Measurements from ENCODE around the gene RUNX2. TPM values are rescaled to one million over a fixed set of nuclear protein-coding genes. Genes with fewer than 3 reads are reported as not detected.
A peak's percentile ranks its signal among the peaks of the same experiment; 100 is the strongest.

Gene RUNX2
- total RNA-seq, 2 experiments from 2014 or later = 8.0 to 9.3 TPM

- ChIA-PET POLR2A (interaction anchor here (1.1 to 2.2 kb wide), 2 partner anchors 45 to 162 kb away, joined by 4 to 20 read pairs; no protein-coding TSS in a partner anchor), CTCF (interaction anchor here (1.0 kb wide), 1 partner anchor 22 kb away, joined by 3 read pairs; no protein-coding TSS in a partner anchor)
- ATAC-seq (no peak), DNase-seq (no peak)
- intact Hi-C loops (cut with micrococcal nuclease) = loop anchor here (10.0 kb wide), 1 partner anchor 212 kb away; no protein-coding TSS in a partner anchor
- Mint-ChIP-seq H3K27ac (peak overlapping the region; percentile 99), H3K9me3 (no peaks in the 10 kb centered on the region), H3K36me3 (ENCODE audit: low read depth) (peaks cover 7% of the 10 kb centered on the region), H3K4me3 (peak overlapping the region; percentile 96), H3K27me3 (no peaks in the 10 kb centered on the region), H3K4me1 (ENCODE audit: low read depth) (peaks cover 28% of the 10 kb centered on the region)
- TF ChIP-seq, protein P1, sequence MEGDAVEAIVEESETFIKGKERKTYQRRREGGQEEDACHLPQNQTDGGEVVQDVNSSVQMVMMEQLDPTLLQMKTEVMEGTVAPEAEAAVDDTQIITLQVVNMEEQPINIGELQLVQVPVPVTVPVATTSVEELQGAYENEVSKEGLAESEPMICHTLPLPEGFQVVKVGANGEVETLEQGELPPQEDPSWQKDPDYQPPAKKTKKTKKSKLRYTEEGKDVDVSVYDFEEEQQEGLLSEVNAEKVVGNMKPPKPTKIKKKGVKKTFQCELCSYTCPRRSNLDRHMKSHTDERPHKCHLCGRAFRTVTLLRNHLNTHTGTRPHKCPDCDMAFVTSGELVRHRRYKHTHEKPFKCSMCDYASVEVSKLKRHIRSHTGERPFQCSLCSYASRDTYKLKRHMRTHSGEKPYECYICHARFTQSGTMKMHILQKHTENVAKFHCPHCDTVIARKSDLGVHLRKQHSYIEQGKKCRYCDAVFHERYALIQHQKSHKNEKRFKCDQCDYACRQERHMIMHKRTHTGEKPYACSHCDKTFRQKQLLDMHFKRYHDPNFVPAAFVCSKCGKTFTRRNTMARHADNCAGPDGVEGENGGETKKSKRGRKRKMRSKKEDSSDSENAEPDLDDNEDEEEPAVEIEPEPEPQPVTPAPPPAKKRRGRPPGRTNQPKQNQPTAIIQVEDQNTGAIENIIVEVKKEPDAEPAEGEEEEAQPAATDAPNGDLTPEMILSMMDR (IDR thresholded peaks at IDR 0.05) = no peak
Observed at GRCh38 chr6:45376310-45377042, 48.3 kb downstream of the RUNX2 start.

DNA sequence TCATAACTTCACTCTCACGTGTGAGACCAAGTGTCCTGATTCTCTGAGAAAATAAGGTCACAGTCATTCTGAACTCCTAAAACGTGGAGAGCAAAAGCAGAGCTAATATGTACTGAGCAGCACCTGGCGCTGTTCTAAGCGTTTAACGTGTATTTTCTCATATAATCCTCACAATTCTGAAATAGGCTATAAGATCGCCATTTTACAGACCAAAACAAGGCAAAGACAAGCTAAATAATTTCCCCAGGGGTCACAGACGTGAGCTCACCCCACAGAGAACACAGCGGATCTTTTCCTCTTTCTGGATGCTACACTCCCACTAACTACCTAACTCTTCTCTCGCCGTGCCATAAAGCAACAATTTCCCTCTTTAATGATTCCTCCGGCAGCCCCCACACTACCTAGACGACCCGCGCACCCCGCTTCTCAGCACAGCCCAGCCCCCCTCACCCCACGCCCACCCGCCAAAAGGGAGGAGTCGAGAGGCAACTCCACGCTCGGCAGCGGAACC is 49.0 kb downstream of the RUNX2 start:
- ATAC-seq (no peak), DNase-seq (no peak)
- H3K36me3 Mint-ChIP-seq (ENCODE audit: low read depth) = peaks cover 7% of the 10 kb centered on the region
- H3K27me3 Mint-ChIP-seq = no peaks in the 10 kb centered on the region
- intact Hi-C loops (cut with micrococcal nuclease) = loop anchor here (10.0 kb wide), 1 partner anchor 212 kb away; no protein-coding TSS in a partner anchor
- H3K4me3 Mint-ChIP-seq = peak overlapping the region; percentile 96
- TF ChIP-seq, protein P1 (IDR thresholded peaks at IDR 0.05) = no peak
- peaks cover 22% of the 10 kb centered on the region for H3K4me1 Mint-ChIP-seq (ENCODE audit: low read depth)
- ChIA-PET CTCF (interaction anchor here (1.0 kb wide), 1 partner anchor 22 kb away, joined by 3 read pairs; no protein-coding TSS in a partner anchor), POLR2A (interaction anchor here (0.7 to 2.2 kb wide), 3 partner anchors 13 to 162 kb away, joined by 4 to 20 read pairs (median 5); no protein-coding TSS in a partner anchor)
- peak overlapping the region; percentile 99 for H3K27ac Mint-ChIP-seq
- H3K9me3 Mint-ChIP-seq = no peaks in the 10 kb centered on the region

DNA sequence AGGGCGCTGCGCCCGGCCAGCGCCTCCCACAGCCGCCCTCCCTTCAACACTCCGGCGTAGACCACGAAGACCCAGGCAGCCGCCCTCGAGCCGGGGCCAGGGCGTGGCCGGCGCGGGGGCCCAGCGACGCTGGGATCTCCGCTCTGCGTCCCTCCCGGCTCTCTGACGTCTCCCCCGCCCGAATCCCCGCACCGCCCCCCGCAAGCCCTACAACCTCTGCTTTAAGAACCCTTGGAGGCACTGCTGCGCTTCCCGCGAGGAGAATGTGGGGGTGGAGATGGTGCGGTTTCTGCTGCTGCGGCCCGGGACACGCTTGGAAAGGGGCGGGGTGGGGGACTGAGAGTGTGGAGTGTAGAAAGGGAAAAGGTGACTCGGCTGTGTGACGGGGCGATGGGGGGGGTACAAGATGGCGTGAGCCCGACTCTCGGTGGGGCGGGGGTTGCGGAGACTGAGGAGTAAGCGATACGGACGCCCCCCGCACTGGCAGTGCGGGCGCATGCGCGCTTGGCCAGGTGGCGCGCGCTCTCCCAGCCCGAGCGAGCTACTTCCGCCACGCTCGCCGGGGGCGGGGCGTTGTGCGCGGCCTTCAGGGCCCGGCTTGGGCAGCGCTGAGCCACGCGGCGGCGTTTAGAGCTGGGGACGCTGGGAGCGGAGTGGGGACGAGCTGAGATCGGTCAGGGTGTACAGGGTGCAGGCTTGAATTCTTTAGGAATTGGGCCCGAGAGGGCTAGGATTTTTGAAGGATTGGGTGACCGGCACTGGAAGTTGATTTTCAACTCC is 49.6 kb downstream of the RUNX2 start, which contains the start of gene SUPT3H:
Gene SUPT3H (minus strand): TSS at position 381 of the 780 bp plus-strand sequence.
- Mint-ChIP-seq H3K4me1 (ENCODE audit: low read depth) (peaks cover 18% of the 10 kb centered on the region), H3K9me3 (no peaks in the 10 kb centered on the region), H3K27me3 (no peaks in the 10 kb centered on the region), H3K36me3 (ENCODE audit: low read depth) (peaks cover 7% of the 10 kb centered on the region), H3K27ac (peak within 1 kb of the TSS; percentile 99), H3K4me3 (peak within 1 kb of the TSS; percentile 96)
- ChIA-PET CTCF (interaction anchor here (1.1 to 1.4 kb wide), 6 partner anchors 10 to 636 kb away, joined by 3 to 5 read pairs (median 4); no protein-coding TSS in a partner anchor), POLR2A (interaction anchor here (0.6 to 2.2 kb wide), 22 partner anchors 10 to 722 kb away, joined by 3 to 20 read pairs (median 4); no protein-coding TSS in a partner anchor)
- TF ChIP-seq, protein P1 (IDR thresholded peaks at IDR 0.05) = peak; percentile 19
- ATAC-seq = peak; percentile 86
- intact Hi-C loops (cut with micrococcal nuclease) = loop anchor here (10.0 kb wide), 1 partner anchor 213 kb away; no protein-coding TSS in a partner anchor
- DNase-seq = peak; percentile 98

DNA sequence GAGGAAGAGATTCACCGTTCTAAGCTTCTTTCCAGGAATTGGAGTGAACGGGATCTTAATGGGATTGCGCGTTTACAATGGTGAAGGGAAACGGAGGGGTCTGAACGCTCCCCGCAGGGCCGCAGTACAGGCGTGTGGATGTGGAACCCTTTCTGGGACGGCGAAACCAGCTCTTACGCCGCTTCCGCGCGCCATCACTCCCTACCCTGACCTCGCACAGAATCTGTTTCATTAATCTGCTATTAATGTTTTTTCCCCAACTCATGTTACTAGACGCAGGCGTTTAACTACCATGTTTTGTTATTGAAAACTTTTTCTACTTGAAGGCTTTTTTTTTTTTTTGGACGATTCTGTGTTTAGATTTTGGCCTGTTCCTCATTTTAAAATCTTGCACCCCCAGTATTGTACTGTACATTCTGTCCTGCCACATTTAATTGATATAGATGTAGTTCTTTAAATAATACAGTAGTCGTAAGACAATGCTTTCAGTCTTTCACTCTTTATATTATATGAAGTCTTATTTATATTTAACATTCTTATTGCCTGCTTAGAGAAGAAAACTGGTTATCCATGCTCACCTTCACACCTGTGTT is 50.3 kb downstream of the RUNX2 start:
- H3K36me3 Mint-ChIP-seq (ENCODE audit: low read depth) = peaks cover 4% of the 10 kb centered on the region
- peak overlapping the region; percentile 96 for H3K4me3 Mint-ChIP-seq
- H3K27me3 Mint-ChIP-seq = no peaks in the 10 kb centered on the region
- H3K9me3 Mint-ChIP-seq = no peaks in the 10 kb centered on the region
- H3K27ac Mint-ChIP-seq = peak overlapping the region; percentile 99
- ChIA-PET POLR2A (interaction anchor here (0.7 to 2.2 kb wide), 19 partner anchors 9 to 723 kb away, joined by 3 to 20 read pairs (median 4); no protein-coding TSS in a partner anchor), CTCF (interaction anchor here (1.1 to 1.4 kb wide), 6 partner anchors 9 to 636 kb away, joined by 3 to 5 read pairs (median 4); no protein-coding TSS in a partner anchor)
- TF ChIP-seq, protein P1 (IDR thresholded peaks at IDR 0.05) = peak; percentile 18
- intact Hi-C loops (cut with micrococcal nuclease) = loop anchor here (10.0 kb wide), 1 partner anchor 214 kb away; no protein-coding TSS in a partner anchor
- peaks cover 14% of the 10 kb centered on the region for H3K4me1 Mint-ChIP-seq (ENCODE audit: low read depth)
- ATAC-seq (no peak), DNase-seq (peak; percentile 41)
